NCI-H1694 treated with DMSO at 0.1 percent for 48 hours (cell line): ENCODE results near the gene CCDC188.
A peak's percentile ranks its signal among the peaks of the same experiment; 100 is the strongest.
"Not testable (repeated sequence)": the region's sequence is repeated elsewhere in the genome, so short reads cannot be mapped to it uniquely, and the experiment has no call there.

Source experiments
- DNase-seq: peaks from one replicate; lab custom pipeline; 2025; lab: John Stamatoyannopoulos, UW

The CCDC188 gene

DNA sequence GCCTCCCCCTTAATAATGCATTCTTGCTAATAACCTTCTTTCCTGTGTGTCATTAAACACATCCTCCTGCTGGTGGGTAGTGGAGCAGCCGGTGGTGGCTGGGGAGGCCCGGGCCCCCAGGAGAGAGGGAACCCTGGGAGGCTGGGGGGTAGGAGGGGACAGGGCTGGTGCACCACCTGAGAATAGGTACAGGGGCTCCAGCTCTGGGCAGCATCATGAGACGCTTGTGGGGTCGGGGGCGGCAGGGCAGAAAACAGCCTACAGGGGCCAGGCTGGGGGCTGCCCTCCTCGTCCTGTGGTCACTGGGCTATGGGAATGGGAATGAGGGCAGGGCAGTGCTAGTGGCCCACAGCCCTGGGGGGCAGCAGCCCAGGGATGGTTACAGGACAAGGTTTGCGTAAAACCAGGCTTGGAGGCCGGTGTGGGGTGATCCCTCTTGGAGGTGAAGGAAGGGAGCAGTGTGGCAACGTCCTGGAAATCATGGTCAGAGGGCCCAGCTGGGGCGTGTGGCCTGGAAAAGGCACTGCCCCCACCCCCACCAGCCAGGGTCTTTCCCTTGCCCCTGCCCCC is 18.5 kb upstream of the CCDC188 start:
- no peak for DNase-seq

DNA sequence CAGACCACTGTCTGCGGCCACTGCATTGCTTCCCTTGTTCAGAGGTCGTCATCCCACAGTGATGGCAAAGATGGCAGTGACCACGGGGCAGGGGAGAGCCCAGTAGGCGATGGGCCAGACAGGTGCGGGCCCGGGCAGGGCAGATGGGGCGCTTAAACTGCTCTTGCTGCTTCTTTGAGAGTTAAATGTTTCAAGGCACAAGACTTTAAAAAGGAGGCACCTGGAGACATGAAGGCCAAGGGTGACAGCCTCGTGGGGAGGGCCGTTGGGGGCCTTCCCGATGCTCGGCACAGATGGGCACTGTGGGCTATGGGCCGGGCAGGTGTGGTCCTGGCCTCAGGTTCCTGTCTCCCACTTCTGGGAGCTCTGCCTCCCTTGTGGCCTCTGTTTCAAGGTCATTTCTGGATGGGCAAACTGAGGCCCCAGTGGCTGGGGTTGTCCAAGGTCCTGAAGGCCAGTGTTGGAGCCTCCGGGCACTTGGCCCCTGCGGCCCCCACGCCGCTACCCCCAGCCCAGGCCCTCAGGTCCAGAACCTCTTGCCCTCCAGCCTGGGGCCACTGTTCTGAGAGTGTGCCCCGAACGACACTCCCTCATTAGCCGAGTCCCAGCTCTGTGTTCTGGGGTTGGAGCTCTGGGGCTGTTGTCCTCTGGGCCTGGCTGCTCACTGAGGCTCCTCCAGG is 16.9 kb upstream of the CCDC188 start:
- DNase-seq: no peak

DNA sequence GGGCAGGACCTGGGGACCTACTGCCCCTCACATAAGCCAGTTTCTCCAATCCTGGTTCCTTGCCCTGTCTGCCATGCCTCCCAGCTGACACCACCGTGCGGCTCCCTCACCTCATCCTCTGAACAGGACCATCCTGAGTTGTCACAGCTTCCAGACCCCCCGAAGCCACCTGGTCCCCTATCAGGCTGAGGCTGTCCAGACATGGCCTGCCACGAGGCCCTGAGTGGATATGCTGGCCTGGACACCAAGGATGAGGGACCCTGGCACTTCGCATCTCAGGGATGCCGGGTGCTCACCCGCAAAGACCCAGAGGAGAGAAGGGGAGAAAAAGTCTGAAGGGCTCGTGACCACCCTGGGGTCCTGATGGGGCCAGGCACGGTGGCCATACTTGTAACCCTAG is 15.8 kb upstream of the CCDC188 start:
- DNase-seq: no peak

DNA sequence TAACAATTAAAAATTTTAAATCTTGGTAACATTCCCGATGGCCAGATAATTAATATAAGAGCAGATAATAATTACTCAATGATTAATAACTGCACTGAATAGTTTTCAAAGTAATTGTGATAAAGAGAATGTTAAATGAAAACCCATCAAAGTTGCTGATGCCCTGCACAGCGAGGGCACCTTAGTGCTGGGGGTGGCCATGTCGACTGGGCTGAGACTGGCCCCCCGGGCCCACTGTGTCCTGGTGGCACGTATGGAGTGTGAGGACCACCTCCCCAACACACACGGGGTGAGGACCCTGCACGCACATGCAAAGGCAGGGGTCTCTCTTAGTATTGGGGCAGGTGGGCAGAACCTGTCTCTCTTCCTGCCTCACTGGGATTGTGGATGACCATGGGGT is 15.1 kb upstream of the CCDC188 start:
- DNase-seq: no peak

DNA sequence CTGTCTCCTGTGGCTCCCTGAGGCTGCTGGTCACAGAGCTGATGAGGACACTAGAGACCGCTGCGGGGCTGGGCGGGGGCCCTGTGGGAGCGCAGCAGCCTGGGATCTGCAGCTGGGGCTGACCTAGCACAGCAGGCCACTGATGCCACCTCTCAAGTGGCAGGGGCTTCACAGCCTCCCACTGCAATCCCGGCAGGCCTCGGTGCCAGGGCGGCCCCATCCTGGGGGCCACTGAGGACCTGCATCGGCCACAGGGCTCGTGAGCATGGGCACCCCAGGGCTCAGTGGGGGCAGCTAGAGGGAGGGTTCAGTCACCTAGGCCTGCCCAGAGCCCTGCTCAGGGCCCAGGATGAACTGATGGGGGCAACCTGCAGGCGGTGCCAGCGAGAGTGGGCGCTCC is 14.6 kb upstream of the CCDC188 start:
- DNase-seq: no peak

DNA sequence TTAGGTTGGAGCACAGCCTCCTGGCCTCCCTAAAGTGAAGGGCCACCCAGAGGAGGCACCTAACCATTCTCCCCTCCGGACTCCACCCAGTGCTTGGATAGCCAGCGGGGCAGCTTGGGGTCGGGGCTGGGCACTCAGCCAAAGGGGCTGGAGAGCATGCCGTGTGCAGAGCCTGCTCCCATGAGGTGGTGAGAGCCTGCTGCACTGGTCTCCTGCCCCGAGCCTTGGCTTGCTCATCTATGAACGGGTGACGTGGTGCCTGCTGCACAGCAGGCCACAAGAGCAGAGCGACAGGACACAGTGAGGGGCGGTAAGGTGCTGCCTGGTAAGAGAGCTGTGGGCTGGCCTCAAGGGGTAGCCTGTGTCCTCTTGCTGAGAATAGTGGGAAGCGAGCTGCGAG is 14.0 kb upstream of the CCDC188 start:
- DNase-seq: no peak

DNA sequence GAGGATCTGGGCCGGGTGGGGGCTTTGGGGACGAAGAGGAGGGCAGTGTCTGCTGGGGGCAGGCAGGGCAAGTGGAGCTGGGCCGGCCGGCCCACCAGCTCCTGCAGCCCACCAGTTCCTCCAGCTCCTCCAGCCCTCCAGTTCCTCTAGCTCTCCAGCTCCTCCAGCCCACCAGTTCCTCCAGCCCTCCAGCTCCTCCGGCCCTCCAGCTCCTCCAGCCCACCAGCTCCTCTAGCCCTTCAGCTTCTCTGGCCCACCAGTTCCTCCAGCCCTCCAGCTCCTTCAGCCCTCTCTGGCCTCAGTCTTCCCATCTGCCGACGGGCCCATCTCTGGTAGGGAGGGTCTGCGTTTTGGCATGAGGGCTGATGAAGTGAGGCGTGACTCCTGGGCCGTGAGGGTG is 9.2 kb upstream of the CCDC188 start:
- DNase-seq: no peak

DNA sequence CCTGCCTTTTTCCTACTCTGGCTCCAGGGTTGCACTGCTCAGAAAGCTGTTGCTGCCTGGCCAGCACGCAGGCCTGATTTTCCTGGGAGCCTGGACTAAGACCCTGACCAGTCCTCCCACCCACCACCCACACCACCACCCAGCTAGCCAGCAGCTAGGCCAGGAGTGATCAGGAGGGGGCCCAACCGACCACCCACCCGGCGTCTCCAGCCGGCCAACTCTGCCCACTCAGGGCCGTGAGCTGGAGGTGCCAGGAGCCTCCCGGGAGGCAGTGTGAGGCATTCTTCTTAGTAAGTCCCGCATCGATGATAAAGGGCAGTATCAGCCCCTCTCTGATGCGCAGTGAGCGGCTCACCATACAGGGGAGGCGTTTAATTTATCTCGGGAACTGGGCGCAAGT is 8.7 kb upstream of the CCDC188 start:
- DNase-seq: not testable (repeated sequence)

DNA sequence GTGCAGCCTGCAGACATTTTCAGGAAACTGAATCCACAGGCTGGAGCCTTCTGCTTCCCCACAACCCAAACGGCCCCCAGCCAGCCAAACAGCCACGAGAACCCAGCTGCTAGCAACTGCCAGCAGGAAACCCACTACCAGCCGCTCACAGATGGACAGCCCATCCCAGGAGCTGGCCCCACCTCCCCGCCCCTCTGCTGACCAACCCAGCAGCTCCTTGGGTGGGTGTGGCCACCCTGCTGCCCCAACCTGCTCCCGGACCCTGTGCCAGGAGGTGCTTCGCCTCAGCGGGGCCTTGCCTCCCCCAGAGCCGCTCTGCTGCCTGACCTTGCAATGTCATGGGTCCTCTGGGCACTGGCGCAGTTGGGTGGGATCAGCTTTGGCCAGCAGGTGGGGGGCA is 8.2 kb upstream of the CCDC188 start:
- DNase-seq: peak; percentile 40

DNA sequence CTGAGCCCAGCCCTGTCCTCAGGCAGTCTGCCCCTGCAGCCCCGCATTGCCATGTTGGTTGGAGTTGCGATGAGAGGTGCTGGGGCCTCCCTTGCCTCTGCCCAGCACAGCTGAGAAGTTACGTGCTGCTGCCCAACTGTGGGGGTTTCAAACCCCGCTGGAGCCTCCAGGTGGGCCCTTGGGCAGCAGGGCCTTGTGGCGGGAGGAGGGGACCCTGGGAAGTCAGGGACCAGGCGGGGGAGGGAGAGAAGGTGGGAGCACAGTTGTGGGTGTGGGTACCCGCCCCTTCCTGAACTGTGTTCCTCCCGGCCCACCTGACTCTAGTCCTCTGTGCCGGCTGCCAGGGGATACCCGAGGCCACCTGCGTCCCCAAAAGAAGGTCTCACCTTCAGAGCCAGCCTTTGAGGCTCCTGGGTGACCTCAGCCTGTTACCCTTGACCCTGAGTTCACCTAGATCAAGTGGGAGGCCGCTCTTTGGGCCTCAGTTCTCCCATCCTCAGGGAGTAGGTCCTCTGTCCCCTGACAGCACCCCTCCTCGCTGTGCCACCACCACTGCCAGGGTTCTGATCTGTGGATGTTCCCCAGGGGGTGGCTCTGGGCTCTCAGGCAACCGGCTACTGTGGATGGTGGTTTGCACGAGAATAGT is 7.7 kb upstream of the CCDC188 start:
- no peak for DNase-seq

DNA sequence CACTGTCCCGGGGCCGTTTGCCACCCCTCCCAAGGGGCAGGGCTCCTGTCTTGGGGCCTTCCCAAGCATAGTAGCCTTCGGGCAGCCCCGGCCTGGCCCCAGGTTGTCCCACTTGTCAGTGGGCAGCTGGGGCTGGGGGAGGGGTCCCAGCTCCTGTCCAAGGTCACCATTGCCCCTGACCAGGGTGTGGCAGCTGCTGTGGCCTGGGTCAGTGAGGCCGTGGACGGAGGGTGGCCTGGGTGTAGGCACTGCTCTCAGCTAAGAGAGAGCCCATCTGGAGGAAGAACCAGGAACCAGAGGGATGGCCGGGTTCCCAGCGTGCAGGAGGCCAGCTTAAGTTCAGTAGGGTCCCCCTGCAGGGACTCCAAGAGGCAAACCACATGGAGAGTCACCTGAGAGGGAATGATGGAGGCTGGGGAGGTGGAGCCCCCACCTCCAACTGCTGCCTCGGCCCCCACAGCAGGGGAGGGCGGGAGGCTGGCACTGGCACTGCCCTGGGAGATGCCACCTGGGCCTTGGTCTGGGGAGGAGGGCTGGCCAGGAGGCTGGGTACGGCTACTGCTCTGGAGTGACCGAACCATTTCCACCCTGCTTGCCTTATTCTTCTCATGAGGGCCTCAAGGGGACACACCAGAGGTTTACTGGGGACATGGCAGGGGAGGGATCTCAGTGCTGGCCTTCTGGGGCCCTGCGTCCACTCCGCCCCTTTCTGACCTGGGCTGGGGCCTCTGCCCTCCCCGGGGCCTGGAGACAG is 6.8 kb upstream of the CCDC188 start:
- no peak for DNase-seq

DNA sequence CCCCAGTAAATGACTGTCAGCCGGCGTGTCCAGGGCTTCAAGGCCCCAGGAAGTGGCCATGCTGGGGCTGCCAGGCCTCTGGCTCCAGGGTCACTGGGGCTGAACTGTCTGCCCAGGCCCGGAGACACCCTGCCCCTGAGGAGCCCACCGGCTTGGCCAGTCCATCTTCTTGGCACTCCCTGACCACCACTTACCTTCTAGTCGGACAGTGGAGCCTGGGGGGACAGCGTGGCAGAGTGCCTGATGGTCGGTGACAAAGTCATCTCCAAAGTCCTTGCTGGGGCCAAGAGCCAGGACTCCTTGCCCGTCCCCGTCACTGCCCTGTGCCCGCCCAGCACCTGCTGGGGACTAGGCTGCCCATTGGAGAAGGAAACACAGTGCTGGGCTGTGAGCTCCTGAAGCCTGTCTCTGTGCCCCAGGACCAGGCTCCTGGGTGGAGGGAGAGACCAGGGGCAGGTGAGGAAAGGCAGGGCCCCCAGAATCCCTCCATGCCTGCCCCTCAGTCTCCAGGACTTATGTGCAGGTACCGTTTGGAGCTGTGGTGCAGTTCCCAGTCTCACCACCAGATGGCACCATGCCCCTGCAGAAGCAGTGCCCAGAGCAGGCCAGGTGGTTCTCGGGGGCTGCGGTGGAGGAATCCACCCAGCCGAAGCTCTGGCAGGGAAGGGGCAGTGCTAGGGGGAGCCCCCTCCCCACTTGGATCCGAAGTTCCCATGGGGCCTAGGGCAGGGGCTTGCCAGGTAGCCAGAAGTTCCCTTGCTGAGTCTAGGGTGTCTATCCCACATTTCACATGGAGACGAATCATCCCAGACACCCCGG is 6.0 kb upstream of the CCDC188 start:
- peak; percentile 54 for DNase-seq

DNA sequence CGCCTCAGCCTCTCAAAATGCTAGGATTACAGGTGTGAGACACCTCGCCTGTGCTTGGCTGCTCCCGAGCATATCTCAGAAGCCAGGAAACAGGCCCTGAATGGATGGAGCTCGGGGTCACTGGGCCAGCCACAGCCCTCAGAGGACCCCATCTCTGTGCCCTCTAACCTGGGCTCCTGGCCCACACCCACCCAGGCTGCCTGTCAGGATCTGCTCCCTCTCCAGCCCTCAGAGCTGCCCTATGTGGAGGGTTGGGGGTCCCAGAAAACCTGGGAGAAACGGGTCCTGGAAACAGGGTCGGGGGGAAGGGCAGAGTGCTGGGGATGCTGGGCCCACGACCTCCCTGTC is 5.2 kb upstream of the CCDC188 start:
- no peak for DNase-seq

DNA sequence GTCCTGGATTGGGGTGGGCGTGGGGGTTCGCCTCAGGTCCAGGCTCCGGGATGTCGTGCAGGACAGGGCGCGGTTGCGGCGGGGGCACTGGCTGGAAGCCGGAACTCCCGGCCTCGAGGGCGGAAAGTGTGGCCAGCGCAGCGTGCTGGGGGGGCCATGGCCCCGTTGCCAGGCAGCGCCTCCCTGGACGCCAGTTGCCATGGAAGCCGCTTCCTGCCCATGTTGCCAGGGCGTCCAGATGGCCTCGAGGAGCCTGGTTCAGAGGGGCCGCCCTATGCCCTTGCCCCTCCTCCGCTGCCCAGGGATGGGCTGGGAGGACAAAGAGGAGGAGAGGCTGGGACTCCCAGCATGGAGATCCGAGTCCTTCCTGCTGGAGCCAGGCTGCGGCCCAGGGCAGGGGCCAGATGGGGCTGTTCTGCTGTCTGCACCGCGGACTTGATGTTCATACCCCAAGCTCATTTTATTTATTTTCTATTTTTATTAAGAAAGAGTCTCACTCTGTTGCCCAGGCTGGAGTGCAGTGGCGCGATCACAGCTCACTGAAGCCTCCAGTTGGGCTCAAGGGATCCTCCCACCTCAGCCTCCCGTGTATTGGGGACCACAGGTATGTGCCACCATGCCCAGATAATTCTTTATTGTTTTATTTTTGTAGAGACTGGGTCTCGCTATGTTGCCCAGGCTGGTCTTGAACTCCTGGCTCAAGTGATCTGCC is 4.6 kb upstream of the CCDC188 start:
- DNase-seq: peak; percentile 55

DNA sequence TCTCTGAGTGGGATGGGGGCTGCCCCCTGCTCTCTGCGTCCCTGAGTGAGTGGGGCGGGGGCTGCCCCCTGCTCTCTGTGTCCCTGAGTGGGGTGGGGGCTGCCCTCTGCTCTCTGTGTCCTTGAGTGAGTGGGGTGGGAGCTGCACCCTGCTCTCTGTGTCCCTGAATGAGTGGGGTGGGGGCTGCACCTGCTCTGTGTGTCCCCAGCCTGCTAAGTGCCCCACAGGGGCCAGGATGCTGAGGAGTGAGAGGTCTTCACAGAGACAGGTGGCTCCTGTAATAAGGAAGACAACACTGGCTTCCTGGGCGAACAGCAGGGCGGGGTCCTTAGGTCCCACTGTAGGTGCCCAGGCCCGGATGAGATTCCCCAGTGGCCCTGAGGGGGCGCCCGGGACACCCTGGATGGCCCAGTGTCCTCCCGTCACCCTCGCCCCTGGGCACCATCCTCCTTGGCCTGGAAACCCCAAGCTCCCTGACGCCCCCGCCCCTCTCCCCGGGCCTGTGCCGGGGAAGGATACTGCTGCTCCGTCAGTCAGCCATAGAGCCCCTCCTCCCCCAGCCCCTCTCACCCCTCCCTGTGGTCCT is 3.8 kb upstream of the CCDC188 start:
- no peak for DNase-seq

DNA sequence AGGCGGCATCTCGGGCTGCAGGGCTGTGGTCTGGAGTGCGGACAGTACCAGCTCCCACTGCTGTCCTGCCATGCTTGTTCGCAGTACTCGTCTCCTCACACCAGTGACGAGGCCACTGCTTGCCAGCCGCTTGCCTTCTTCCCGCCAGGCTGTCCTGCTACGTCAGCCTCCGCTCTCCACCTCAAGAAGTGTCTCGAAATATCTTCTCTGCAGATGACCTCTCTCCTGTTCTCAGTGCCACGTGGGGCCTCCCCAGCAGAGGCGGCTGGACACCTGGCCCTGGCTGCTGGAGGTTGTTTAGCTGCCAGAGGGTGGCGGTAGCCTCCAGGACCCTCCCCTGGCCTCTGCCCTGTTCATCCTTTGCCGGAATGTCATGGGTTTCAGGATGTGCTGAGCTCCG is 3.1 kb upstream of the CCDC188 start:
- no peak for DNase-seq

DNA sequence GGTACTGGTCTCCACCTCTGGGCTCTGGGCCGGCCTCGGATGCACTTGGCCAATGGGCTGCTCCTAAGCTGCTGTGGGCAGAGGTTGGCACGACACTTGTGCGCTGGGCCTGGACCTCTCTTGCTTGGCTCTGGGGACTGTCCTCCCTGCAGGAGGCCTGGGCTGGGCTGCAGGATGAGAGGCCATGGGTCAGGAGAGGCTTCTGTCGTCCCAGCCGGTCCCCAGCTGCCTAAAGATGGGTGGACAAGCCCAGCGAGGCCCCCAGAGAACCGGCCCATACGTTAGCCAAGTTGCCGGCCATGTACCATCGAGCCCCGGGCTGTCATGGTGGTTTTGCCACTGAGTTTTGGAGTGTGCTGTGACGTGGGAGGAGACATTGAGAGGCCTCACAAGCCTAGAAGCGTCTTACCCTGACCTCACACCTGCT is 1.6 kb upstream of the CCDC188 start:
- DNase-seq: no peak

DNA sequence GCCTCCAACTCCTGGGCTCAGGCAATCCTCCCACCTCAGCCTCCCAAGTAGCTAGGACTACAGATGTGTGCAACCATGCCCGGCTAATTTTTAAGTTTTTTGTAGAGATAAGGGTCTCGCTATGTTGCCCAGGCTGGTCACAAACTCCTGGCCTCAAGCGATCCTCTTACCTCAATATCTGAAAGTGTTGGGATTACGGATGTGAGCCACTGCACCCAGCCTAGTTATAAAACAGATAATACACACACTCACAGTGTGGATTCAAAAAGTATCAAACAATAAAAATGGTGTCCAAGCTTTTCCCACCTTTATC is 377 bp upstream of the CCDC188 start:
- DNase-seq: no peak

DNA sequence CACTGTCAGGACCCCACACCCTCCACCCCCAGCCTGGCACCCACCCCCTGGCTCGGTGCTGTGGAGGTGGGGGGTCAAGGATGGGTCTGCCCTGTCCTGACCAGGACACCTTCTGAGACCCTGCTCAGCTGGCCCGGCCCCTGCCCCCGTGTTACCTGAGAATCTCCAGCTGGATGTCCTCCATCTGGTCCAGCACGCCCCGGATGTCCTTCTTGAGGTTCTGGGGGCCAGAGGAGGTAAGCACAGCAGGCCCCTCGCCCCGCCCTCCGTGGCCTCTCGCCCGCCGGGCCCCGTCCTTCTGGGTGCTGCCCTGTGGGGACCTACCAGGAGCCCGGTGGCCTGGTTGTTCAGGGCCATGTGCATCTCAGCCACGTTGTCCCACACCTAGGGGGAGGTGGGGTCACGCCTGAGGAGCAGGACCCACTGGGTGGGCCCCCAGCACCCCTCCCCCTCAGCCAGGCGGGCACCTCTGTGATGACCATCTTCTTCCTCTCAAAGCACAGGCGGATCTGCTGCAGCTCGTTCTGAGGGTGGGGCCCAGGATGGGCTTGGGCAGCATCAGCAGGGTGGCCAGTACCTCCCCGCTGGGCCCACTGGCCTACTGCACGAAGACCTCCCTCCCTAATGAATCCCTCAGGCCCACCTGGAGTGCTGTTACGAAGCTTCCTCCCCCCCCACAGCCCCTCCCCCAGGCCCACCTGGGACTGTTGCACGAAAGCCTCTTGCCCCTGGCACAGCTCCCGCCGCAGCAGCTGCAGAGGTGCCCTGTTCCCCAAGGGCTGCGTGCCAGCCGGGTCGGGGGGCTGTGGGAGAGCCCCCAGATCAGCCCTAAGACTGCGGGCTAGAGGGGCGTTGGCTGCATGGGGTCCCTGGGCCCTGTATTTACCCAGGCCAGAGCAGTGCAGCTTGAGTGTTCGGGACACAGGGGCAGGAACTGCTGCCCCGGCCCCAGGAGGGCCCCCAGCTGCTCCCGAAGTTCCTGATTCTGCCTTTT is 1.3 kb downstream of the CCDC188 start:
- DNase-seq: no peak

DNA sequence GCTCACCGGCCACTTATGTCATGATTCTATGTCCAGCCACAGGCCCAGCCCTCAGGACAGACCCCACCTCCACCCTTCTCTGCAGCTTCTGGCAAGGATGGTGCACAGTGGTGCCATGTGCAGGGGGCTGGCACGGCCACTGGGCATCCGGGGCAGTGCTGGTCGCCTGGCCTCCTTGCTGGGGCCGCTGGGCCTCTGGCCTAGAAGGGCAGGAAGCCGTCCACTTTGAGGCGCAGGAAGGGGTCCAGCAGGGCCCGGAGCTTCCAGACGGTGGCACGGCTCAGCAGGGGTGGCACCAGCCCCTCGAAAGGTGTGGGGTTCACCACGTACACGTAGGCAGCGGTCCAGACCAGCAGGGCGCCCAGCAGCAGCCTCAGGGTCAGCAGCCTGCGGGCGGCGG is 2.4 kb downstream of the CCDC188 start:
- no peak for DNase-seq
